Effector memory CD4-positive, alpha-beta T cell (primary cell): ENCODE measurements around the gene PDE12.
"Not testable (repeated sequence)": the region's sequence is repeated elsewhere in the genome, so short reads cannot be mapped to it uniquely, and the experiment has no call there.

Experiments used
- DNase-seq, 3 donors: peaks; one replicate each; pipeline ENCODE4 v3.0.0-alpha.2; 2020
- H3K27ac ChIP-seq: 2 replicates; pipeline ENCODE4 v1.7.0; 2013; ENCODE audit warnings: mild to moderate bottlenecking, low read length, moderate library complexity; ENCODE audit not compliant: insufficient read depth, poor library complexity, severe bottlenecking
- H3K27me3 ChIP-seq: replicated peaks from 2 replicates; pipeline ENCODE4 v1.7.0; 2013; ENCODE audit warnings: mild to moderate bottlenecking, low read length; ENCODE audit not compliant: insufficient read depth, control insufficient read depth, poor library complexity, severe bottlenecking
- H3K36me3 ChIP-seq: 2 replicates; pipeline ENCODE4 v1.7.0; 2013; ENCODE audit warnings: mild to moderate bottlenecking, low read length, moderate library complexity; ENCODE audit not compliant: control insufficient read depth, insufficient read depth
- H3K4me1 ChIP-seq: 2 replicates; pipeline ENCODE4 v1.7.0; 2013; ENCODE audit warnings: low read length, mild to moderate bottlenecking; ENCODE audit not compliant: control insufficient read depth, insufficient read depth, poor library complexity, severe bottlenecking
- H3K4me3 ChIP-seq: 2 replicates; pipeline ENCODE4 v1.7.0; 2013; ENCODE audit warnings: low read length, low read depth, mild to moderate bottlenecking; ENCODE audit not compliant: insufficient read depth, poor library complexity, severe bottlenecking
- H3K9me3 ChIP-seq: 2 replicates; pipeline ENCODE4 v1.7.0; 2013; ENCODE audit warnings: mild to moderate bottlenecking, low read length, moderate library complexity; ENCODE audit not compliant: control insufficient read depth

The PDE12 gene

DNA sequence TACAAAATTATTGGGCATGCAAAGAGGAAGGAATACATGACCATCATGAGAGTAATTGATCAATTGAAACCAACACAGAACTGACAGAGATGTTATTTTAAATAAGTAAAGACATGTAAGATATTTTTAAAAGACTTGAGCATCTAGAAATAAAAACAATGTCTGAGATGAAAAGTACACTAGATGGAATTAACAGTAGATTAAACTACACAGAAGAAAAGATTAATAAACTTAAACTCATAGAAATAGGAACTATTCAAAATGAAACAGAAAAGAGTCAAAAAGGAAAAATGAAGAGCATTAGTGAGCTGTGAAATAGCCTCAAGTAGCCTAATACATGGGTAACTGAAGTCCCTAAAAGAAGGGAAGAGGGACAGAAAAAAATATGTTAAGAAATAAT, 49.6 kb downstream of the PDE12 start:
- Histone ChIP-seq H3K27me3 (no peaks in the 10 kb centered on the region), H3K4me3 (no peak overlapping the region), H3K9me3 (no peaks in the 10 kb centered on the region), H3K27ac (no peak overlapping the region), H3K36me3 (no peaks in the 10 kb centered on the region), H3K4me1 (no peaks in the 10 kb centered on the region)
- no peak for DNase-seq

DNA sequence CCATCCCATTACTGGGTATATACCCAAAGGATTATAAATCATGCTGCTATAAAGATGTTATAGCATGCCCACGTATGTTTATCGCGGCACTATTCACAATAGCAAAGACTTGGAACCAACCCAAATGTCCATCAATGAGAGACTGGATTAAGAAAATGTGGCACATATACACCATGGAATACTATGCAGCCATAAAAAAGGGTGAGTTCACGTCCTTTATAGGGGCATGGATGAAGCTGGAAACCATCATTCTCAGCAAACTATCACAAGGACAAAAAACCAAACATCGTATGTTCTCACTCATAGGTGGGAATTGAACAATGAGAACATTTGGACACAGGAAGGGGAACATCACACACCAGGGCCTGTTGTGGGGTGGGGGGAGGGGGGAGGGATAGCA, 55.8 kb downstream of the PDE12 start:
- H3K4me1 ChIP-seq: not testable (repeated sequence)

DNA sequence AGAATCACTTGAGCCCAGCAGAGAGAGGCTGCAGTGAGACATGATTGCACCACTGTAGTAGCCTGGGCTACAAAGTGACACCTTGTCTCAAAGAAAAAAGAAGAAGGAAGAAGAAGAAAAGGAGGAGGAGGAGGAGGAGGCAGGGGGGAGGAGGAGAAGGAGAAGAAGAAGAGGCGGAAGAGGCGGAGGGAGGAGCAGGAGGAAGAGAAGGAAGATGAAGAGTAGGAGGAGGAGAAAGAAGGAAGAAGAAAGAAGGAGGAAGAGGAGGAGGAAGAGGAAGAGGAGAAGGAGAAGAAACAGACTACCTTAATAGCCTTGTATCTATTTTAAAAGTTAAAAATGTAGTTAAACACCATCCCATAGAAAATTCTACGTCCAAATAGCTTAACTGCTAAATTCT, 60.2 kb downstream of the PDE12 start:
- H3K36me3 ChIP-seq: no peaks in the 10 kb centered on the region
- H3K27me3 ChIP-seq: no peaks in the 10 kb centered on the region
- no peak overlapping the region for H3K4me3 ChIP-seq
- DNase-seq: no peak
- H3K27ac ChIP-seq: no peak overlapping the region
- H3K4me1 ChIP-seq: no peaks in the 10 kb centered on the region
- H3K9me3 ChIP-seq: no peaks in the 10 kb centered on the region

More for the DNA sequence above, 55.8 kb downstream of the PDE12 start:
- not testable (repeated sequence) for H3K27me3 ChIP-seq, H3K4me3 ChIP-seq, DNase-seq, H3K9me3 ChIP-seq, H3K36me3 ChIP-seq, H3K27ac ChIP-seq
